K562 (cell line): ENCODE data around the gene RPS10. TPM values are rescaled to one million over a fixed set of nuclear protein-coding genes. Genes with fewer than 3 reads are reported as not detected.

Experiments
- ATAC-seq: fragments of 200-7000 bp; cut with Tn5 transposase; 3 replicates; pipeline ENCODE4 v1.9.1; 2020; ENCODE audit warnings: moderate library complexity
- BruUV-seq: library from RNA; stranded (reverse); fragments of 400-500 nt; replicated peaks from 2 replicates; lab custom pipeline; 2021; lab: Mats Ljungman, UMichigan
- CTCF ChIA-PET: fragments of 300-600 bp; formaldehyde crosslinking; extraction: SDS; loops from one replicate; lab custom pipeline; 2021; ENCODE audit warnings: low intra/inter-chr PET ratio; lab: Yijun Ruan, JAX
- POLR2A ChIA-PET: fragments of 300-600, 350-650 bp; sonication (Branson Sonifier 250); formaldehyde crosslinking; extraction: SDS; loops from one replicate; lab custom pipeline; 2021; ENCODE audit warnings: antibody characterized with exemption, inconsistent platforms; lab: Yijun Ruan, JAX
- DNase-seq, 4 experiments: peaks; one replicate each; pipeline versions ENCODE4 v3.0.0 to v3.0.0-alpha.2; 2011 to 2018; ENCODE audit warnings: low spot score in 3 of 4, mixed read lengths in 3 of 4; ENCODE audit errors: extremely low read depth in 1 of 4
- FAIRE-seq: peaks from 2 replicates; lab custom pipeline; 2011; peaks lifted over from hg19 to GRCh38; lab: Jason Lieb, UNC
- H2AFZ ChIP-seq: 2 replicates; pipeline ENCODE4 v1.6.0; 2011; ENCODE audit warnings: low read depth, low read length, control low read depth, inconsistent platforms
- H3K27ac ChIP-seq: fragments of 200-600 bp; 3 replicates; pipeline ENCODE4 v1.8.0; 2011; ENCODE audit warnings: low read depth, mild to moderate bottlenecking, control low read depth, inconsistent platforms, low read length, moderate library complexity, mixed read lengths; ENCODE audit errors: extremely low read depth
- H3K27me3 ChIP-seq, 2 experiments: fragments of 300-600 bp in 1 of 2; 2 replicates in 1 of 2; 3 replicates in 1 of 2; pipeline versions ENCODE4 v1.6.0 to v1.8.0; 2011; ENCODE audit warnings: inconsistent platforms in 2 of 2, low read length in 2 of 2, mild to moderate bottlenecking in 1 of 2, mixed read lengths in 1 of 2, moderate library complexity in 1 of 2; ENCODE audit not compliant: control insufficient read depth in 2 of 2, insufficient read depth in 2 of 2
- H3K36me3 ChIP-seq: fragments of 300-600 bp; 3 replicates; pipeline ENCODE4 v1.8.0; 2011; ENCODE audit warnings: mild to moderate bottlenecking, low read length, inconsistent platforms; ENCODE audit not compliant: control insufficient read depth, insufficient read depth
- H3K4me1 ChIP-seq, 2 experiments: fragments of 200-600 bp in 1 of 2; replicated peaks in 1 of 2; 2 replicates in 1 of 2; 3 replicates in 1 of 2; pipeline versions ENCODE4 v1.5.1 to v1.8.0; 2011; ENCODE audit warnings: inconsistent platforms in 2 of 2, low read length in 2 of 2, mild to moderate bottlenecking in 1 of 2, mixed read lengths in 1 of 2, moderate library complexity in 1 of 2; ENCODE audit not compliant: control insufficient read depth in 2 of 2, insufficient read depth in 2 of 2
- H3K4me2 ChIP-seq: 2 replicates; pipeline ENCODE4 v1.6.1; 2011; ENCODE audit warnings: low read length, control low read depth, inconsistent platforms, mixed read lengths; ENCODE audit not compliant: insufficient read depth
- H3K4me3 ChIP-seq: fragments of 200-600 bp; sonication (generic), shearing (Covaris generic); 2 replicates; pipeline ENCODE4 v1.5.1; 2016; ENCODE audit warnings: control low read depth, inconsistent platforms
- H3K79me2 ChIP-seq: fragments of 200-600 bp; 3 replicates; pipeline ENCODE4 v1.8.0; 2011; ENCODE audit warnings: low read length, inconsistent platforms; ENCODE audit not compliant: control insufficient read depth, insufficient read depth
- H3K9ac ChIP-seq, 2 experiments: 2 replicates each; pipeline versions ENCODE4 v1.6.0 to v1.6.1; 2011; ENCODE audit warnings: low read depth in 2 of 2, low read length in 2 of 2, control low read depth in 1 of 2, inconsistent platforms in 1 of 2, mild to moderate bottlenecking in 1 of 2, mixed read lengths in 1 of 2; ENCODE audit not compliant: insufficient read depth in 1 of 2
- H3K9me1 ChIP-seq: one replicate; pipeline ENCODE4 v1.6.0; 2011; ENCODE audit warnings: inconsistent platforms, mild to moderate bottlenecking, low read length, moderate library complexity; ENCODE audit not compliant: control insufficient read depth, insufficient read depth
- H3K9me3 ChIP-seq: replicated peaks from 2 replicates; pipeline ENCODE4 v1.5.1; 2011; ENCODE audit warnings: low read depth, low read length, inconsistent platforms; ENCODE audit not compliant: control insufficient read depth, insufficient read depth
- H4K20me1 ChIP-seq: replicated peaks from 2 replicates; pipeline ENCODE4 v1.6.1; 2011; ENCODE audit warnings: low read length, inconsistent platforms, mixed read lengths; ENCODE audit not compliant: control insufficient read depth, insufficient read depth
- EGR1 ChIP-seq: fragments of 450-650 bp; conservative IDR thresholded peaks from 2 replicates; pipeline ENCODE4 v1.6.1; 2017; ENCODE audit warnings: mild to moderate bottlenecking
- ZNF384 ChIP-seq: IDR thresholded peaks from 2 replicates; pipeline ENCODE4 v1.6.1; 2012; ENCODE audit warnings: low read depth, low read length, improper control_type of control experiment
- WGBS: fragments of 100-300 bp; shearing (Covaris generic); methylation state at CpG from one replicate; pipeline ENCODE4 v1.1.6; 2016; ENCODE audit warnings: low coverage, mixed read lengths; ENCODE audit not compliant: insufficient coverage; ENCODE audit errors: missing lambda C conversion rate; 5-methylcytosine and 5-hydroxymethylcytosine counted together
- in situ Hi-C: fragments of 300-500 bp; cut with MboI; formaldehyde crosslinking; loops from 4 replicates; pipeline ENCODE4 v1.15.0; 2018; ENCODE audit warnings: inconsistent platforms, mixed read lengths
- intact Hi-C: fragments of 100-400 bp; cut with micrococcal nuclease; formaldehyde crosslinking; loops from 2 replicates; pipeline ENCODE4 v1.14.2; 2022
- polyA plus RNA-seq, 8 experiments: library from polyadenylated mRNA; depleted of rRNA in 4 of 8; stranded (reverse) in 5 of 8; unstranded in 3 of 8; fragments of >200 nt; fragmentation: Nextera tagmentation in 2 of 8; fragmentation: Illumina TruSeq in 1 of 8; extraction: Ambion mirVana in 2 of 8; extraction: Trizol in 1 of 8; gene quantifications; 2 replicates each; pipeline versions ENCODE4 v1.2.1 to v1.2.3, GENCODE V29; 2011 to 2014; ENCODE audit warnings: inconsistent platforms in 1 of 8, missing spikeins in 1 of 8
- total RNA-seq, 7 experiments: library from RNA; depleted of rRNA in 6 of 7; stranded (reverse); fragments of >200 nt in 6 of 7; fragmentation: Illumina TruSeq in 2 of 7; extraction: Trizol in 2 of 7; gene quantifications; 2 replicates each; pipeline versions ENCODE4 v1.2.1 to v1.2.3, GENCODE V29; 2011 to 2021; ENCODE audit warnings: low replicate concordance in 1 of 7
- TF ChIP-seq, protein P1 (sequence below): sonication (generic); IDR thresholded peaks from 2 replicates; pipeline ENCODE4 v1.6.1; 2016

RPS10 gene
- total and polyA plus RNA-seq, 9 of the 15 experiments (the other 6 are each of a cell fraction or from before 2014, with no cell fraction given) = 2,680 to 5,251 (median 3,876) TPM

DNA sequence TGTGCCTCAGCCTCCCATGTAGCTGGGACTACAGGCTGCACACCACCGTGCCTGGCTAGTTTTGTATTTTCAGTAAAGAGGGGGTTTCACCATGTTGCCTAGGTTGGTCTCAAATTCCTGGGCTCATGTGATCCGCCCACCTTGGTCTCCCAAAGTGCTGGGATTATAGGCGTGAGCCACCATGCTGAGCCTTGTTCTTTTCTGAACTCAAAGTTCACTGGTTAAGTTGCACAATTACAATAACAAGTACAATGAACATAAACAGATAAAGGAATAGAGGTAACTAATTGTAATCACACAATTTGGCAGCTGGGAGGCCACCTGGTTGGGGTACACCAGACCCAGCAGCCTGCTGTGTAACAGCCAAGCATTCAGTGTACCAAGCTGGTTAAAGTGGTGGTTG lies 40.1 kb downstream of the RPS10 start:
- in situ Hi-C loops = no loop called here
- CTCF ChIA-PET = no interaction called here
- intact Hi-C loops = no loop called here
- no peaks in the 10 kb centered on the region for H3K27me3 ChIP-seq
- no peak for DNase-seq
- H3K4me2 ChIP-seq = no peak overlapping the region
- 82% methylated on average over 3 of the region's 3 CpGs for WGBS
- TF ChIP-seq, protein P1, sequence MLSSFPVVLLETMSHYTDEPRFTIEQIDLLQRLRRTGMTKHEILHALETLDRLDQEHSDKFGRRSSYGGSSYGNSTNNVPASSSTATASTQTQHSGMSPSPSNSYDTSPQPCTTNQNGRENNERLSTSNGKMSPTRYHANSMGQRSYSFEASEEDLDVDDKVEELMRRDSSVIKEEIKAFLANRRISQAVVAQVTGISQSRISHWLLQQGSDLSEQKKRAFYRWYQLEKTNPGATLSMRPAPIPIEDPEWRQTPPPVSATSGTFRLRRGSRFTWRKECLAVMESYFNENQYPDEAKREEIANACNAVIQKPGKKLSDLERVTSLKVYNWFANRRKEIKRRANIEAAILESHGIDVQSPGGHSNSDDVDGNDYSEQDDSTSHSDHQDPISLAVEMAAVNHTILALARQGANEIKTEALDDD = peak; percentile 69; the same call in 1 of the 2 replicates
- TF ChIP-seq ZNF384 (no peak), EGR1 (peak; percentile 43; the same call in 1 of the 2 replicates)
- H3K9me1 ChIP-seq = no peaks in the 10 kb centered on the region
- H2AFZ ChIP-seq = no peak overlapping the region
- no peaks in the 10 kb centered on the region for H3K9me3 ChIP-seq
- H3K79me2 ChIP-seq = peaks cover 100% of the 10 kb centered on the region
- H3K9ac ChIP-seq = peak overlapping the region in 1 of 2 experiments; percentile 10; a peak in 1 of 4 replicates
- H3K4me3 ChIP-seq = no peak overlapping the region
- peaks cover 5 to 23% of the 10 kb centered on the region in 2 experiments; a peak in 3 of 5 replicates for H3K4me1 ChIP-seq
- FAIRE-seq = no peak
- H3K27ac ChIP-seq = no peak overlapping the region
- BruUV-seq = no TSS peak
- peaks cover 1% of the 10 kb centered on the region for H4K20me1 ChIP-seq
- H3K36me3 ChIP-seq = peaks cover 37% of the 10 kb centered on the region; the same call in 2 of the 3 replicates
- no peak for ATAC-seq
- POLR2A ChIA-PET = no interaction called here
